Endothelial cell of umbilical vein (primary cell): ENCODE measurements around the gene PZP. TPM values are rescaled to one million over a fixed set of nuclear protein-coding genes. Genes with fewer than 3 reads are reported as not detected.

Experiments used
- BruUV-seq: library from RNA; stranded (reverse); fragments of 400-500 nt; replicated peaks from 2 replicates; lab custom pipeline; 2021; lab: Mats Ljungman, UMichigan
- CTCF ChIA-PET: fragments of 300-600, 350-600 bp; sonication (Branson Sonifier 250); formaldehyde crosslinking; loops from one replicate; lab custom pipeline; 2021; ENCODE audit warnings: antibody characterized with exemption, inconsistent platforms; lab: Charles Lee
- POLR2A ChIA-PET: fragments of 300-600, 350-600 bp; sonication (Branson Sonifier 250); formaldehyde crosslinking; loops from one replicate; lab custom pipeline; 2021; ENCODE audit warnings: antibody characterized with exemption, inconsistent platforms; lab: Charles Lee
- DNase-seq: peaks from one replicate; pipeline ENCODE4 v3.0.0-alpha.2; 2011; ENCODE audit warnings: low read depth, low spot score
- FAIRE-seq: peaks from 2 replicates; lab custom pipeline; 2011; peaks lifted over from hg19 to GRCh38; lab: Jason Lieb, UNC
- H2AFZ ChIP-seq: 2 replicates; pipeline ENCODE4 v1.6.0; 2012; ENCODE audit warnings: low read depth, low read length, control low read depth, inconsistent platforms
- H3K27ac ChIP-seq: 2 replicates; pipeline ENCODE4 v1.5.1; 2011; ENCODE audit warnings: low read depth, mild to moderate bottlenecking, control low read depth, low read length, moderate library complexity; ENCODE audit not compliant: insufficient read depth
- H3K27me3 ChIP-seq, 2 experiments: 2 replicates each; pipeline versions ENCODE4 v1.6.0 to v1.6.1; 2011; ENCODE audit warnings: low read length in 2 of 2, mixed read lengths in 1 of 2; ENCODE audit not compliant: control insufficient read depth in 2 of 2, insufficient read depth in 2 of 2
- H3K36me3 ChIP-seq, 2 experiments: 2 replicates in 1 of 2; 3 replicates in 1 of 2; pipeline ENCODE4 v1.5.1; 2011; ENCODE audit warnings: low read length in 2 of 2, mild to moderate bottlenecking in 1 of 2, moderate library complexity in 1 of 2; ENCODE audit not compliant: control insufficient read depth in 2 of 2, insufficient read depth in 2 of 2; ENCODE audit errors: extremely low read depth in 1 of 2
- H3K4me1 ChIP-seq: 3 replicates; pipeline ENCODE4 v1.5.1; 2011; ENCODE audit warnings: mild to moderate bottlenecking, low read length; ENCODE audit not compliant: control insufficient read depth, insufficient read depth; ENCODE audit errors: extremely low read depth
- H3K4me2 ChIP-seq: 2 replicates; pipeline ENCODE4 v1.6.1; 2011; ENCODE audit warnings: low read length, control low read depth, mixed read lengths; ENCODE audit not compliant: insufficient read depth
- H3K4me3 ChIP-seq, 3 experiments: fragments of 200-600 bp in 1 of 3; sonication (generic), shearing (Covaris generic) in 1 of 3; replicated peaks in 1 of 3; 2 replicates each; pipeline ENCODE4 v1.5.1; 2011 to 2016; ENCODE audit warnings: control low read depth in 3 of 3, low read length in 3 of 3, mild to moderate bottlenecking in 2 of 3, inconsistent platforms in 1 of 3, low read depth in 1 of 3, moderate library complexity in 1 of 3; ENCODE audit not compliant: insufficient read depth in 1 of 3
- H3K79me2 ChIP-seq: 2 replicates; pipeline ENCODE4 v1.6.0; 2012; ENCODE audit warnings: low read length, inconsistent platforms; ENCODE audit not compliant: control insufficient read depth, insufficient read depth
- H3K9ac ChIP-seq: replicated peaks from 2 replicates; pipeline ENCODE3; 2011; ENCODE audit warnings: low read length, control low read depth; ENCODE audit not compliant: insufficient read depth; ENCODE audit errors: extremely low read depth
- H3K9me1 ChIP-seq: replicated peaks from 3 replicates; pipeline ENCODE4 v1.6.0; 2011; ENCODE audit warnings: mild to moderate bottlenecking, low read length; ENCODE audit not compliant: control insufficient read depth, insufficient read depth; ENCODE audit errors: extremely low read depth
- H3K9me3 ChIP-seq: replicated peaks from 2 replicates; pipeline ENCODE4 v1.5.1; 2012; ENCODE audit warnings: low read length, inconsistent platforms; ENCODE audit not compliant: control insufficient read depth, insufficient read depth
- H4K20me1 ChIP-seq: replicated peaks from 2 replicates; pipeline ENCODE3; 2011; ENCODE audit warnings: mild to moderate bottlenecking, low read length; ENCODE audit not compliant: control insufficient read depth, insufficient read depth; ENCODE audit errors: extremely low read depth
- CTCF ChIP-seq, 2 donors: IDR thresholded peaks; 1 replicate in 1 of 2; 2 replicates in 1 of 2; pipeline ENCODE4 v1.5.1; 2011; ENCODE audit warnings: low read length in 2 of 2, mild to moderate bottlenecking in 2 of 2, moderate library complexity in 2 of 2, control low read depth in 1 of 2, inconsistent platforms in 1 of 2, low read depth in 1 of 2; ENCODE audit not compliant: insufficient read depth in 1 of 2; ENCODE audit errors: extremely low read depth in 1 of 2
- EZH2 ChIP-seq: IDR thresholded peaks from 2 replicates; pipeline ENCODE4 v1.6.1; 2012; ENCODE audit warnings: borderline replicate concordance, low read depth, mild to moderate bottlenecking, moderate library complexity, low read length, inconsistent platforms; ENCODE audit not compliant: severe bottlenecking
- FOS ChIP-seq: IDR thresholded peaks from 2 replicates; pipeline ENCODE4 v1.6.1; 2011; ENCODE audit warnings: mild to moderate bottlenecking, low read length, moderate library complexity, borderline replicate concordance; ENCODE audit not compliant: insufficient read depth
- GATA2 ChIP-seq: IDR thresholded peaks from 2 replicates; pipeline ENCODE4 v1.7.0; 2011; ENCODE audit warnings: low read depth, mild to moderate bottlenecking, moderate library complexity, mixed read lengths, low read length; ENCODE audit not compliant: insufficient read length, insufficient read depth
- JUN ChIP-seq: IDR thresholded peaks from 2 replicates; pipeline ENCODE4 v1.6.1; 2011; ENCODE audit warnings: borderline replicate concordance, low read depth; ENCODE audit not compliant: insufficient read length, insufficient read depth
- MAX ChIP-seq: IDR thresholded peaks from 2 replicates; pipeline ENCODE4 v1.6.1; 2011; ENCODE audit not compliant: insufficient read depth, insufficient read length
- MYC ChIP-seq: IDR thresholded peaks from one replicate; pipeline ENCODE4 v1.6.1; 2011; ENCODE audit warnings: mild to moderate bottlenecking, low read depth, low read length
- POLR2A ChIP-seq: IDR thresholded peaks from 2 replicates; pipeline ENCODE4 v1.6.1; 2012; ENCODE audit warnings: low read depth, mild to moderate bottlenecking, control low read depth, low read length
- POLR2AphosphoS5 ChIP-seq: IDR thresholded peaks from 2 replicates; pipeline ENCODE4 v1.6.1; 2012; ENCODE audit warnings: low read depth, mild to moderate bottlenecking, control low read depth, low read length, moderate library complexity; ENCODE audit not compliant: insufficient read depth
- dilution Hi-C: fragments of 300-500 bp; cut with MboI; formaldehyde crosslinking; loops from one replicate; pipeline ENCODE4 v1.15.0; 2019; ENCODE audit warnings: low sequenced_read_pairs; ENCODE audit not compliant: extremely low pct_ligation_motif_present
- intact Hi-C: fragments of 100-400 bp; cut with micrococcal nuclease; formaldehyde crosslinking; loops from one replicate; pipeline ENCODE4 v1.10.0; 2022
- polyA plus RNA-seq, 4 experiments: library from polyadenylated mRNA; depleted of rRNA in 3 of 4; stranded (reverse) in 3 of 4; unstranded in 1 of 4; fragments of >200 nt; gene quantifications; 2 replicates each; pipeline versions ENCODE4 v1.2.1 to v1.2.3, GENCODE V29; 2011 to 2012; ENCODE audit warnings: missing spikeins in 1 of 4
- total RNA-seq: library from RNA; stranded (reverse); gene quantifications from 2 replicates; pipeline ENCODE4 v1.2.3, GENCODE V29; 2021

Gene PZP
- total and polyA plus RNA-seq, 2 donors (not counting 3 experiments of a cell fraction or from before 2014, with no cell fraction given): 0.73 to 0.84 TPM

GRCh38 chr12:9114946-9115345 lies 93.2 kb downstream of the PZP start:
- TF ChIP-seq FOS (no peak), POLR2AphosphoS5 (no peak), JUN (no peak), CTCF (IDR thresholded peaks at IDR 0.05; ENCODE audit: extremely low read depth in 1 of 2, insufficient read depth in 1 of 2, low read depth in 1 of 2, low read length in 2 of 2) (no peak), GATA2 (no peak), MYC (no peak), MAX (no peak), EZH2 (no peak), POLR2A (no peak)
- Histone ChIP-seq H3K9me3 (no peaks in the 10 kb centered on the region), H3K9me1 (no peaks in the 10 kb centered on the region), H3K27ac (no peak overlapping the region), H3K4me2 (no peak overlapping the region), H3K36me3 (no peaks in the 10 kb centered on the region), H3K79me2 (no peaks in the 10 kb centered on the region), H3K9ac (no peak overlapping the region), H4K20me1 (no peaks in the 10 kb centered on the region), H3K4me3 (no peak overlapping the region), H2AFZ (no peak overlapping the region), H3K27me3 (peaks cover 2 to 4% of the 10 kb centered on the region in 2 experiments), H3K4me1 (no peaks in the 10 kb centered on the region)
- no peak for DNase-seq
- intact Hi-C loops (loop anchor here (5.0 kb wide), 1 partner anchor 47 kb away; no protein-coding TSS in a partner anchor), dilution Hi-C loops (no loop called here)
- POLR2A ChIA-PET: no interaction called here
- CTCF ChIA-PET: interaction anchor here (1.4 kb wide), 1 partner anchor 13 kb away, joined by 5 read pairs; no protein-coding TSS in a partner anchor
- no peak for FAIRE-seq
- BruUV-seq: no TSS peak
